ENCODE measurements around the gene TTLL11.

- TF ChIP-seq REST (IDR thresholded peaks at IDR 0.05; ENCODE audit: low read depth) (no peak), RAD21 (IDR thresholded peaks at IDR 0.05; ENCODE audit: low read depth) (no peak), TAF1 (IDR thresholded peaks at IDR 0.05; ENCODE audit: low read depth) (no peak), NFIC (IDR thresholded peaks at IDR 0.05) (no peak), TCF12 (IDR thresholded peaks at IDR 0.05; ENCODE audit: low read depth) (no peak), YY1 (IDR thresholded peaks at IDR 0.05; ENCODE audit: low read depth) (no peak)
These were observed 249.0 kb downstream of the TTLL11 start for GRCh38 chr9:121844098-121844497.

Data from Ishikawa (cell line).